H9 (cell line): ENCODE measurements around the gene HLA-DPB1. TPM values are rescaled to one million over a fixed set of nuclear protein-coding genes. Genes with fewer than 3 reads are reported as not detected.

Experiments used
- DNase-seq: peaks from one replicate; pipeline ENCODE4 v3.0.0-alpha.2; 2017
- H2AFZ ChIP-seq: one replicate; pipeline ENCODE4 v1.6.1; 2013; ENCODE audit warnings: mild to moderate bottlenecking, low read length, control low read depth, moderate library complexity
- H2AK5ac ChIP-seq: 2 replicates; pipeline ENCODE4 v1.6.1; 2013; ENCODE audit warnings: low read length, control low read depth, mixed read lengths; ENCODE audit not compliant: insufficient read length
- H2BK120ac ChIP-seq: one replicate; pipeline ENCODE4 v1.6.1; 2013; ENCODE audit warnings: low read depth, mild to moderate bottlenecking, low read length, control low read depth, inconsistent platforms; ENCODE audit not compliant: poor library complexity, severe bottlenecking
- H2BK12ac ChIP-seq: 2 replicates; pipeline ENCODE4 v1.6.1; 2013; ENCODE audit warnings: low read length, control low read depth, mixed read lengths, low read depth; ENCODE audit not compliant: insufficient read length
- H2BK15ac ChIP-seq: 2 replicates; pipeline ENCODE4 v1.6.1; 2013; ENCODE audit warnings: low read depth, low read length, control low read depth
- H2BK20ac ChIP-seq: one replicate; pipeline ENCODE4 v1.6.1; 2013; ENCODE audit warnings: low read depth, mild to moderate bottlenecking, low read length, control low read depth, inconsistent platforms; ENCODE audit not compliant: poor library complexity, severe bottlenecking
- H2BK5ac ChIP-seq: 2 replicates; pipeline ENCODE4 v1.6.1; 2013; ENCODE audit warnings: low read length, control low read depth, mixed read lengths; ENCODE audit not compliant: insufficient read length
- H3K14ac ChIP-seq: 2 replicates; pipeline ENCODE4 v1.6.1; 2013; ENCODE audit warnings: low read length, control low read depth; ENCODE audit not compliant: insufficient read depth
- H3K18ac ChIP-seq: 2 replicates; pipeline ENCODE4 v1.6.1; 2013; ENCODE audit warnings: low read depth, mild to moderate bottlenecking, mixed read lengths, low read length, control low read depth; ENCODE audit not compliant: insufficient read length
- H3K23ac ChIP-seq: 2 replicates; pipeline ENCODE4 v1.6.1; 2013; ENCODE audit warnings: low read length, control low read depth, mixed read lengths, low read depth; ENCODE audit not compliant: insufficient read length
- H3K23me2 ChIP-seq: 2 replicates; pipeline ENCODE4 v1.6.1; 2013; ENCODE audit warnings: low read depth, mild to moderate bottlenecking, mixed read lengths, low read length, control low read depth; ENCODE audit not compliant: insufficient read length, poor library complexity, severe bottlenecking
- H3K27ac ChIP-seq: 2 replicates; pipeline ENCODE4 v1.5.1; 2013; ENCODE audit warnings: low read length, control low read depth, mixed read lengths, low read depth; ENCODE audit not compliant: insufficient read length
- H3K27me3 ChIP-seq: 2 replicates; pipeline ENCODE4 v1.6.1; 2013; ENCODE audit warnings: low read length, control low read depth, inconsistent platforms; ENCODE audit not compliant: insufficient read depth
- H3K4ac ChIP-seq: 2 replicates; pipeline ENCODE4 v1.6.1; 2013; ENCODE audit warnings: low read depth, mild to moderate bottlenecking, control low read depth, inconsistent platforms, low read length, moderate library complexity
- H3K4me1 ChIP-seq: 2 replicates; pipeline ENCODE4 v1.6.1; 2013; ENCODE audit warnings: low read length, control low read depth, inconsistent platforms; ENCODE audit not compliant: insufficient read depth
- H3K4me2 ChIP-seq: 2 replicates; pipeline ENCODE4 v1.6.1; 2013; ENCODE audit warnings: low read length, control low read depth, mixed read lengths; ENCODE audit not compliant: insufficient read length, insufficient read depth
- H3K56ac ChIP-seq: 2 replicates; pipeline ENCODE4 v1.6.1; 2013; ENCODE audit warnings: low read depth, mild to moderate bottlenecking, mixed read lengths, low read length, control low read depth; ENCODE audit not compliant: insufficient read length
- H3K79me1 ChIP-seq: 2 replicates; pipeline ENCODE4 v1.6.1; 2013; ENCODE audit warnings: low read depth, mild to moderate bottlenecking, moderate library complexity, low read length, control low read depth, inconsistent platforms; ENCODE audit not compliant: insufficient read depth, poor library complexity, severe bottlenecking
- H3K79me2 ChIP-seq: 2 replicates; pipeline ENCODE4 v1.6.1; 2013; ENCODE audit warnings: low read length, control low read depth, inconsistent platforms; ENCODE audit not compliant: insufficient read depth
- H3K9ac ChIP-seq: 2 replicates; pipeline ENCODE4 v1.6.1; 2013; ENCODE audit warnings: low read length, control low read depth, mixed read lengths; ENCODE audit not compliant: insufficient read length; ENCODE audit errors: extremely low read depth
- H3K9me3 ChIP-seq: one replicate; pipeline ENCODE4 v1.6.1; 2013; ENCODE audit warnings: low read depth, low read length, inconsistent platforms; ENCODE audit not compliant: control insufficient read depth
- H3T11ph ChIP-seq: one replicate; pipeline ENCODE4 v1.6.1; 2013; ENCODE audit warnings: mild to moderate bottlenecking, low read length, control low read depth, inconsistent platforms
- H4K20me1 ChIP-seq: one replicate; pipeline ENCODE4 v1.6.1; 2013; ENCODE audit not compliant: control insufficient read depth, insufficient read length, insufficient read depth
- H4K5ac ChIP-seq: 2 replicates; pipeline ENCODE4 v1.6.1; 2013; ENCODE audit warnings: low read depth, mild to moderate bottlenecking, mixed read lengths, low read length, control low read depth; ENCODE audit not compliant: insufficient read length
- H4K8ac ChIP-seq: replicated peaks from 2 replicates; pipeline ENCODE4 v1.6.1; 2013; ENCODE audit warnings: low read length, control low read depth, mixed read lengths, low read depth; ENCODE audit not compliant: insufficient read length
- H4K91ac ChIP-seq: 2 replicates; pipeline ENCODE4 v1.6.1; 2013; ENCODE audit warnings: low read depth, mild to moderate bottlenecking, moderate library complexity, mixed read lengths, low read length, control low read depth; ENCODE audit not compliant: insufficient read length
- H3K27ac Mint-ChIP-seq, 3 experiments: 2 replicates in 2 of 3; 3 replicates in 1 of 3; pipeline ENCODE4 v1.8.0; 2020 to 2021; ENCODE audit warnings: mixed read lengths in 3 of 3, mild to moderate bottlenecking in 1 of 3, moderate library complexity in 1 of 3
- H3K27me3 Mint-ChIP-seq: 2 replicates; pipeline ENCODE4 v1.8.0; 2021; ENCODE audit warnings: low read depth, mild to moderate bottlenecking, moderate library complexity, mixed read lengths
- H3K36me3 Mint-ChIP-seq, 3 experiments: 2 replicates in 2 of 3; 3 replicates in 1 of 3; pipeline ENCODE4 v1.8.0; 2020 to 2021; ENCODE audit warnings: low read depth in 3 of 3, mixed read lengths in 3 of 3; ENCODE audit not compliant: insufficient read depth in 1 of 3
- H3K4me1 Mint-ChIP-seq, 2 experiments: 2 replicates each; pipeline ENCODE4 v1.8.0; 2020; ENCODE audit warnings: mixed read lengths in 2 of 2
- H3K4me3 Mint-ChIP-seq, 2 experiments: 2 replicates in 1 of 2; 3 replicates in 1 of 2; pipeline ENCODE4 v1.8.0; 2020 to 2021; ENCODE audit warnings: mild to moderate bottlenecking in 2 of 2, mixed read lengths in 2 of 2, moderate library complexity in 1 of 2
- H3K9me3 Mint-ChIP-seq, 2 experiments: 2 replicates in 1 of 2; 3 replicates in 1 of 2; pipeline ENCODE4 v1.8.0; 2020; ENCODE audit warnings: mild to moderate bottlenecking in 2 of 2, mixed read lengths in 2 of 2, moderate library complexity in 1 of 2
- WGBS: extraction: QIAGEN DNeasy Blood & Tissue Kit; methylation state at CpG from one replicate; pipeline ENCODE4 v1.1.7; 2013; ENCODE audit warnings: missing lambda C conversion rate, low lambda C conversion rate, mixed read lengths; ENCODE audit not compliant: insufficient read length; ENCODE audit errors: extremely low coverage; 5-methylcytosine and 5-hydroxymethylcytosine counted together
- total RNA-seq: library from RNA; stranded (reverse); gene quantifications from 2 replicates; pipeline ENCODE4 v1.2.1, GENCODE V29; 2021
- TF ChIP-seq, protein P1 (sequence below): fragments of 200-600 bp; sonication (generic); conservative IDR thresholded peaks from 3 replicates; pipeline ENCODE4 v1.8.0; 2021; ENCODE audit warnings: antibody characterized with exemption, mild to moderate bottlenecking

The HLA-DPB1 gene
- total RNA-seq, 1 experiment from 2014 or later = 23.6 TPM

DNA sequence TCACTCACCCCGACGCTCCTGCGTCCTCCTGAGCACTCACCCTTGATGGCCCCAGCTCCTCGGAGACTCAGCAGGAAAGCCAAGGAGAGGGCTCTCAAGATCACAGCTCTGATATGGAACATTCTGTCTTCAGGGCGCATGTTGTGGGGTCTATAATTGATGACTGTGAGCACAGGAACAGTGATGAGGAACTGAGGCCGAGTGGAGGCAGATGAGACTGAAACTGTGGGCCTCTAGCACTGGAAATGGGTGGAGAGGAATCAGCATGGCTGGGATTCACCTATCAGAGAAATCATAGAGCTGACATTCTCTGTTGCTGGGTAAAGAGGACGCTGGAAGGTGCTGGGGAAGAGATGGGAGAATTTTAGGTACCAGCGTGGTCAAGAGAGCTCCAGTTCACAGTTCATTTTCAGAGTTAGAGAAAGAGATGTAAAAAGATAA lies 2.3 kb upstream of the HLA-DPB1 start, which contains the start of gene HLA-DPA1:
Gene HLA-DPA1, minus strand, starts transcription at position 219 of the 441 bp plus-strand sequence.
- no peak within 1 kb of the TSS for H4K91ac ChIP-seq
- H3K27me3 Mint-ChIP-seq = peaks cover 13% of the 10 kb centered on the region
- H3K36me3 Mint-ChIP-seq = peaks cover 0 to 4% (median 0%) of the 10 kb centered on the region in 3 experiments; a peak in 1 of 7 replicates
- H3K27me3 ChIP-seq = no peaks in the 10 kb centered on the region
- H2BK120ac ChIP-seq = no peak within 1 kb of the TSS
- no peaks in the 10 kb centered on the region for H3K23me2 ChIP-seq
- H3K4me1 ChIP-seq = no peaks in the 10 kb centered on the region
- H2BK15ac ChIP-seq = no peak within 1 kb of the TSS
- no peaks in the 10 kb centered on the region for H3K79me1 ChIP-seq
- H3K9ac ChIP-seq = no peak within 1 kb of the TSS
- H2BK20ac ChIP-seq = no peak within 1 kb of the TSS
- no peak within 1 kb of the TSS for H2BK12ac ChIP-seq
- no peak within 1 kb of the TSS for H3K27ac ChIP-seq
- no peak within 1 kb of the TSS for H3K4me3 Mint-ChIP-seq
- no peaks in the 10 kb centered on the region for H4K20me1 ChIP-seq
- no peaks in the 10 kb centered on the region for H3K9me3 ChIP-seq
- H3K56ac ChIP-seq = no peak within 1 kb of the TSS
- H2BK5ac ChIP-seq = no peak within 1 kb of the TSS
- H3K27ac Mint-ChIP-seq = no peak within 1 kb of the TSS
- H3K23ac ChIP-seq = no peak within 1 kb of the TSS
- H3K4me1 Mint-ChIP-seq = peaks cover 6 to 7% of the 10 kb centered on the region in 2 experiments; a peak in 3 of 4 replicates
- H3K18ac ChIP-seq = no peak within 1 kb of the TSS
- H2AFZ ChIP-seq = no peak within 1 kb of the TSS
- DNase-seq = peak; percentile 50
- H2AK5ac ChIP-seq = no peak within 1 kb of the TSS
- H3K14ac ChIP-seq = no peak within 1 kb of the TSS
- H3K4me2 ChIP-seq = no peak within 1 kb of the TSS
- H3K79me2 ChIP-seq = no peaks in the 10 kb centered on the region
- H3T11ph ChIP-seq = no peak within 1 kb of the TSS
- no peak within 1 kb of the TSS for H4K8ac ChIP-seq
- no CpG with 5 or more reads among the region's 8 CpGs for WGBS
- H4K5ac ChIP-seq = no peak within 1 kb of the TSS
- H3K4ac ChIP-seq = no peak within 1 kb of the TSS
- no peaks in the 10 kb centered on the region; a peak in 1 of 5 replicates for H3K9me3 Mint-ChIP-seq
- TF ChIP-seq, protein P1, sequence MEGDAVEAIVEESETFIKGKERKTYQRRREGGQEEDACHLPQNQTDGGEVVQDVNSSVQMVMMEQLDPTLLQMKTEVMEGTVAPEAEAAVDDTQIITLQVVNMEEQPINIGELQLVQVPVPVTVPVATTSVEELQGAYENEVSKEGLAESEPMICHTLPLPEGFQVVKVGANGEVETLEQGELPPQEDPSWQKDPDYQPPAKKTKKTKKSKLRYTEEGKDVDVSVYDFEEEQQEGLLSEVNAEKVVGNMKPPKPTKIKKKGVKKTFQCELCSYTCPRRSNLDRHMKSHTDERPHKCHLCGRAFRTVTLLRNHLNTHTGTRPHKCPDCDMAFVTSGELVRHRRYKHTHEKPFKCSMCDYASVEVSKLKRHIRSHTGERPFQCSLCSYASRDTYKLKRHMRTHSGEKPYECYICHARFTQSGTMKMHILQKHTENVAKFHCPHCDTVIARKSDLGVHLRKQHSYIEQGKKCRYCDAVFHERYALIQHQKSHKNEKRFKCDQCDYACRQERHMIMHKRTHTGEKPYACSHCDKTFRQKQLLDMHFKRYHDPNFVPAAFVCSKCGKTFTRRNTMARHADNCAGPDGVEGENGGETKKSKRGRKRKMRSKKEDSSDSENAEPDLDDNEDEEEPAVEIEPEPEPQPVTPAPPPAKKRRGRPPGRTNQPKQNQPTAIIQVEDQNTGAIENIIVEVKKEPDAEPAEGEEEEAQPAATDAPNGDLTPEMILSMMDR = no peak
